HG03520 (cell line): ENCODE results near the gene BTBD9.

Source experiments
- ATAC-seq: cut with Tn5 transposase; IDR thresholded peaks from one replicate; pipeline ENCODE4 v1.9.1; 2021; ENCODE audit warnings: mild to moderate bottlenecking, moderate library complexity; ENCODE audit not compliant: unreplicated experiment

Gene BTBD9

GRCh38 chr6:38512211-38512610 lies 127.5 kb downstream of the BTBD9 start:
- ATAC-seq, result no peak

GRCh38 chr6:38510205-38510604 lies 129.5 kb downstream of the BTBD9 start:
- no peak for ATAC-seq

GRCh38 chr6:38509713-38510112 lies 130.0 kb downstream of the BTBD9 start:
- no peak for ATAC-seq

- ATAC-seq, result no peak
Observed at GRCh38 chr6:38508894-38509293, 130.8 kb downstream of the BTBD9 start.

- no peak for ATAC-seq
Observed at GRCh38 chr6:38508286-38508685, 131.4 kb downstream of the BTBD9 start.

GRCh38 chr6:38507173-38507572 lies 132.6 kb downstream of the BTBD9 start:
- ATAC-seq, result no peak

GRCh38 chr6:38505826-38506225 lies 133.9 kb downstream of the BTBD9 start:
- ATAC-seq, result no peak

- ATAC-seq, result no peak
Observed at GRCh38 chr6:38504996-38505395, 134.7 kb downstream of the BTBD9 start.

GRCh38 chr6:38503960-38504682 lies 135.6 kb downstream of the BTBD9 start:
- no peak for ATAC-seq

GRCh38 chr6:38503032-38503773 lies 136.5 kb downstream of the BTBD9 start:
- no peak for ATAC-seq

- no peak for ATAC-seq
Observed at GRCh38 chr6:38502423-38502822, 137.3 kb downstream of the BTBD9 start.

- no peak for ATAC-seq
Observed at GRCh38 chr6:38501931-38502330, 137.8 kb downstream of the BTBD9 start.

- ATAC-seq, result no peak
Observed at GRCh38 chr6:38499529-38500096, 140.1 kb downstream of the BTBD9 start.

GRCh38 chr6:38498805-38499445 lies 140.8 kb downstream of the BTBD9 start:
- no peak for ATAC-seq

GRCh38 chr6:38498085-38498484 lies 141.6 kb downstream of the BTBD9 start:
- no peak for ATAC-seq

GRCh38 chr6:38497546-38497945 lies 142.2 kb downstream of the BTBD9 start:
- no peak for ATAC-seq

GRCh38 chr6:38495922-38496635 lies 143.7 kb downstream of the BTBD9 start:
- ATAC-seq, result no peak

GRCh38 chr6:38495518-38495917 lies 144.2 kb downstream of the BTBD9 start:
- ATAC-seq, result no peak

GRCh38 chr6:38493931-38494547 lies 145.7 kb downstream of the BTBD9 start:
- ATAC-seq, result no peak

GRCh38 chr6:38492031-38492430 lies 147.7 kb downstream of the BTBD9 start:
- no peak for ATAC-seq

- ATAC-seq, result no peak
Observed at GRCh38 chr6:38489951-38490350, 149.8 kb downstream of the BTBD9 start.
